ENCODE data around the gene AGPS. TPM values are rescaled to one million over a fixed set of nuclear protein-coding genes. Genes with fewer than 3 reads are reported as not detected.

AGPS gene
- total and polyA plus RNA-seq, 8 donors, result 25.0 to 50.2 (median 30.1) TPM

GRCh38 chr2:177578454-177578853 lies 185.9 kb downstream of the AGPS start:
- Histone ChIP-seq H3K27ac (no peak overlapping the region), H3K27me3 (no peaks in the 10 kb centered on the region), H3K36me3 (no peaks in the 10 kb centered on the region), H3K4me1 (no peaks in the 10 kb centered on the region), H3K4me3 (no peak overlapping the region), H3K9me3 (no peaks in the 10 kb centered on the region)
- TF ChIP-seq CTCF (IDR thresholded peaks at IDR 0.05), result no peak
- intact Hi-C loops (cut with DNase I), result no loop called here
- no peak for DNase-seq
- ATAC-seq, result no peak

GRCh38 chr2:177579486-177580036 lies 187.0 kb downstream of the AGPS start:
- DNase-seq (peak in 1 of 4 donors; percentile 10), ATAC-seq (no peak)
- H3K9me3 ChIP-seq, result no peaks in the 10 kb centered on the region
- no peaks in the 10 kb centered on the region for H3K4me1 ChIP-seq
- H3K27ac ChIP-seq, result no peak overlapping the region
- no peaks in the 10 kb centered on the region for H3K27me3 ChIP-seq
- intact Hi-C loops (cut with DNase I), result no loop called here
- TF ChIP-seq CTCF (IDR thresholded peaks at IDR 0.05), result no peak
- H3K4me3 ChIP-seq, result no peak overlapping the region
- H3K36me3 ChIP-seq, result no peaks in the 10 kb centered on the region

- no peak for DNase-seq
- no peaks in the 10 kb centered on the region for H3K4me1 ChIP-seq
- intact Hi-C loops (cut with DNase I), result no loop called here
- ATAC-seq, result no peak
- TF ChIP-seq CTCF (IDR thresholded peaks at IDR 0.05), result no peak
- H3K36me3 ChIP-seq, result no peaks in the 10 kb centered on the region
- no peaks in the 10 kb centered on the region for H3K9me3 ChIP-seq
- no peak overlapping the region for H3K4me3 ChIP-seq
- no peaks in the 10 kb centered on the region for H3K27me3 ChIP-seq
- H3K27ac ChIP-seq, result no peak overlapping the region
Observed at GRCh38 chr2:177582000-177582399, 189.4 kb downstream of the AGPS start.

- Histone ChIP-seq H3K27ac (no peak overlapping the region), H3K27me3 (no peaks in the 10 kb centered on the region), H3K36me3 (no peaks in the 10 kb centered on the region), H3K4me1 (no peaks in the 10 kb centered on the region), H3K4me3 (no peak overlapping the region), H3K9me3 (no peaks in the 10 kb centered on the region)
- intact Hi-C loops (cut with DNase I), result no loop called here
- ATAC-seq (no peak), DNase-seq (no peak)
- no peak for TF ChIP-seq CTCF (IDR thresholded peaks at IDR 0.05)
Observed at GRCh38 chr2:177584030-177584692, 191.6 kb downstream of the AGPS start.

GRCh38 chr2:177585234-177585863 lies 192.8 kb downstream of the AGPS start:
- Histone ChIP-seq H3K9me3 (no peaks in the 10 kb centered on the region), H3K4me1 (no peaks in the 10 kb centered on the region), H3K4me3 (no peak overlapping the region), H3K36me3 (no peaks in the 10 kb centered on the region), H3K27ac (no peak overlapping the region), H3K27me3 (no peaks in the 10 kb centered on the region)
- intact Hi-C loops (cut with DNase I), result no loop called here
- TF ChIP-seq CTCF (IDR thresholded peaks at IDR 0.05), result no peak
- ATAC-seq, result no peak
- no peak for DNase-seq

Measured in left lung (tissue), 10 donors.